H1 (cell line): ENCODE results near the gene HMGB4. TPM values are rescaled to one million over a fixed set of nuclear protein-coding genes. Genes with fewer than 3 reads are reported as not detected.

ENCODE experiments used
- CTCF ChIA-PET: fragments of 300-600 bp; sonication (Branson Sonifier 250); formaldehyde crosslinking; loops from one replicate; lab custom pipeline; 2021; ENCODE audit not compliant: partially characterized antibody; lab: Charles Lee
- POLR2A ChIA-PET: fragments of 300-600 bp; sonication (Branson Sonifier 250); formaldehyde crosslinking; loops from one replicate; lab custom pipeline; 2021; ENCODE audit warnings: inconsistent platforms; ENCODE audit not compliant: partially characterized antibody; lab: Charles Lee
- DNase-seq, 2 experiments: peaks; one replicate each; pipeline versions ENCODE4 v3.0.0 to v3.0.0-alpha.2; 2010 to 2022; ENCODE audit warnings: low spot score in 2 of 2, low read depth in 1 of 2, mixed read lengths in 1 of 2
- FAIRE-seq: peaks from 2 replicates; lab custom pipeline; 2011; peaks lifted over from hg19 to GRCh38; lab: Jason Lieb, UNC
- H2AFZ ChIP-seq: 2 replicates; pipeline ENCODE4 v1.8.1; 2012; ENCODE audit warnings: low read length, inconsistent platforms
- H2AK5ac ChIP-seq: 2 replicates; pipeline ENCODE4 v1.6.1; 2013; ENCODE audit warnings: low read depth, low read length
- H2BK120ac ChIP-seq: replicated peaks from 2 replicates; pipeline ENCODE3; 2013; ENCODE audit warnings: low read depth, low read length, inconsistent platforms
- H2BK12ac ChIP-seq: 2 replicates; pipeline ENCODE4 v1.6.1; 2013; ENCODE audit warnings: low read depth, low read length
- H2BK15ac ChIP-seq: 2 replicates; pipeline ENCODE4 v1.6.1; 2013; ENCODE audit warnings: low read length
- H2BK20ac ChIP-seq: 2 replicates; pipeline ENCODE4 v1.6.1; 2013; ENCODE audit warnings: low read length
- H2BK5ac ChIP-seq: 2 replicates; pipeline ENCODE4 v1.6.1; 2013; ENCODE audit warnings: low read depth, low read length
- H3K14ac ChIP-seq: 2 replicates; pipeline ENCODE4 v1.6.1; 2013; ENCODE audit warnings: inconsistent platforms; ENCODE audit not compliant: insufficient read length
- H3K18ac ChIP-seq: 2 replicates; pipeline ENCODE4 v1.6.1; 2013; ENCODE audit warnings: low read length; ENCODE audit errors: extremely low read depth
- H3K23ac ChIP-seq: 2 replicates; pipeline ENCODE4 v1.6.1; 2013; ENCODE audit warnings: inconsistent platforms; ENCODE audit not compliant: insufficient read length
- H3K23me2 ChIP-seq: 2 replicates; pipeline ENCODE4 v1.6.1; 2013; ENCODE audit warnings: low read depth, low read length
- H3K27ac ChIP-seq: 2 replicates; pipeline ENCODE4 v1.6.1; 2011; ENCODE audit warnings: low read depth, low read length, inconsistent platforms
- H3K27me3 ChIP-seq, 4 experiments: replicated peaks in 1 of 4; 1 replicate in 1 of 4; 2 replicates in 3 of 4; pipeline versions ENCODE4 v1.6.1 to v1.8.1; 2011 to 2013; ENCODE audit warnings: low read length in 3 of 4, mild to moderate bottlenecking in 3 of 4, inconsistent platforms in 2 of 4, mixed read lengths in 2 of 4, moderate library complexity in 1 of 4; ENCODE audit not compliant: control insufficient read depth in 3 of 4, insufficient read depth in 3 of 4; ENCODE audit errors: extremely low read depth in 1 of 4
- H3K36me3 ChIP-seq, 4 experiments: 2 replicates each; pipeline versions ENCODE4 v1.6.1 to v1.8.1; 2011 to 2013; ENCODE audit warnings: mild to moderate bottlenecking in 4 of 4, low read length in 3 of 4, moderate library complexity in 2 of 4, control low read depth in 1 of 4, inconsistent platforms in 1 of 4; ENCODE audit not compliant: insufficient read depth in 4 of 4, control insufficient read depth in 2 of 4
- H3K4ac ChIP-seq: replicated peaks from 2 replicates; pipeline ENCODE3; 2013; ENCODE audit warnings: low read length, low read depth, mixed read lengths, inconsistent platforms; ENCODE audit not compliant: insufficient read length
- H3K4me1 ChIP-seq, 4 experiments: replicated peaks in 1 of 4; 1 replicate in 1 of 4; 2 replicates in 3 of 4; pipeline versions ENCODE4 v1.6.1 to v1.8.1; 2011 to 2013; ENCODE audit warnings: low read length in 3 of 4, inconsistent platforms in 2 of 4, mixed read lengths in 1 of 4; ENCODE audit not compliant: insufficient read depth in 4 of 4, control insufficient read depth in 3 of 4
- H3K4me2 ChIP-seq, 2 experiments: 2 replicates each; pipeline versions ENCODE4 v1.6.1 to v1.8.1; 2011 to 2013; ENCODE audit warnings: low read depth in 2 of 2, low read length in 2 of 2, control low read depth in 1 of 2, inconsistent platforms in 1 of 2, mild to moderate bottlenecking in 1 of 2; ENCODE audit not compliant: insufficient read depth in 1 of 2
- H3K4me3 ChIP-seq, 4 experiments: fragments of 200-600, 300-600 bp in 1 of 4; sonication (generic), shearing (Covaris generic), sonication (Bioruptor Twin) in 1 of 4; 2 replicates each; pipeline versions ENCODE4 v1.5.1 to v1.8.1; 2011 to 2016; ENCODE audit warnings: low read length in 4 of 4, low read depth in 3 of 4, control low read depth in 2 of 4, inconsistent platforms in 2 of 4, mild to moderate bottlenecking in 2 of 4, mixed read lengths in 1 of 4, moderate library complexity in 1 of 4; ENCODE audit not compliant: insufficient read depth in 2 of 4; ENCODE audit errors: extremely low read depth in 1 of 4
- H3K56ac ChIP-seq: replicated peaks from 2 replicates; pipeline ENCODE3; 2013; ENCODE audit warnings: low read depth, mild to moderate bottlenecking, mixed read lengths, low read length, inconsistent platforms; ENCODE audit not compliant: insufficient read length
- H3K79me1 ChIP-seq: 2 replicates; pipeline ENCODE4 v1.6.1; 2013; ENCODE audit warnings: low read depth, low read length, control low read depth
- H3K79me2 ChIP-seq, 2 experiments: 2 replicates each; pipeline versions ENCODE4 v1.6.1 to v1.8.1; 2012 to 2013; ENCODE audit warnings: low read length in 2 of 2, mild to moderate bottlenecking in 2 of 2, inconsistent platforms in 1 of 2; ENCODE audit not compliant: insufficient read depth in 2 of 2, control insufficient read depth in 1 of 2
- H3K9ac ChIP-seq, 4 experiments: replicated peaks in 1 of 4; 1 replicate in 1 of 4; 2 replicates in 3 of 4; pipeline versions ENCODE4 v1.6.1 to v1.8.1; 2011 to 2013; ENCODE audit warnings: low read depth in 3 of 4, low read length in 3 of 4, control low read depth in 2 of 4, mild to moderate bottlenecking in 2 of 4, moderate library complexity in 2 of 4, inconsistent platforms in 1 of 4; ENCODE audit errors: extremely low read depth in 1 of 4
- H3K9me3 ChIP-seq, 2 experiments: 2 replicates each; pipeline versions ENCODE4 v1.6.1 to v1.8.1; 2012 to 2013; ENCODE audit warnings: mild to moderate bottlenecking in 2 of 2, moderate library complexity in 2 of 2, control low read depth in 1 of 2, inconsistent platforms in 1 of 2, low read depth in 1 of 2, low read length in 1 of 2, mixed read lengths in 1 of 2; ENCODE audit not compliant: insufficient read depth in 2 of 2
- H4K20me1 ChIP-seq, 2 experiments: replicated peaks in 1 of 2; 2 replicates each; pipeline versions ENCODE3 to v1.8.1; 2011 to 2013; ENCODE audit warnings: inconsistent platforms in 2 of 2, low read length in 2 of 2, mild to moderate bottlenecking in 1 of 2; ENCODE audit not compliant: insufficient read depth in 2 of 2, control insufficient read depth in 1 of 2
- H4K5ac ChIP-seq: 2 replicates; pipeline ENCODE4 v1.6.1; 2013; ENCODE audit warnings: low read length, low read depth, mixed read lengths, inconsistent platforms; ENCODE audit not compliant: insufficient read length
- H4K8ac ChIP-seq: 2 replicates; pipeline ENCODE4 v1.8.0; 2013; ENCODE audit warnings: mild to moderate bottlenecking, moderate library complexity, low read length, inconsistent platforms; ENCODE audit not compliant: insufficient read depth; ENCODE audit errors: extremely low read depth
- H4K91ac ChIP-seq: replicated peaks from 2 replicates; pipeline ENCODE3; 2013; ENCODE audit warnings: low read length, mixed read lengths, inconsistent platforms; ENCODE audit not compliant: insufficient read length
- E2F6 ChIP-seq: IDR thresholded peaks from 2 replicates; pipeline ENCODE4 v1.6.1; 2012; ENCODE audit warnings: inconsistent platforms
- WGBS, 2 experiments: shearing (Covaris generic) in 1 of 2; methylation state at CpG; one replicate each; pipeline versions ENCODE4 v1.1.6 to v1.1.7; 2013 to 2015; ENCODE audit warnings: low lambda C conversion rate in 2 of 2, mixed read lengths in 2 of 2, inconsistent platforms in 1 of 2, low coverage in 1 of 2, missing lambda C conversion rate in 1 of 2; ENCODE audit not compliant: insufficient replicate concordance in 2 of 2, insufficient coverage in 1 of 2, insufficient read length in 1 of 2; ENCODE audit errors: extremely low coverage in 1 of 2, missing lambda C conversion rate in 1 of 2; 5-methylcytosine and 5-hydroxymethylcytosine counted together
- polyA plus RNA-seq, 7 experiments: library from polyadenylated mRNA; depleted of rRNA in 3 of 7; stranded (reverse) in 5 of 7; unstranded in 2 of 7; fragments of >200 nt in 5 of 7; fragments of 200-250 nt in 2 of 7; gene quantifications; 1 replicate in 5 of 7; 2 replicates in 1 of 7; 4 replicates in 1 of 7; pipeline versions ENCODE4 v1.2.1 to v1.2.3, GENCODE V29; 2011 to 2013; ENCODE audit warnings: missing spikeins in 2 of 7, mixed read lengths in 2 of 7
- total RNA-seq: library from RNA; stranded (reverse); fragmentation: NEBNext Ultra II Directional; extraction: Animal tissue kit (Norgen Biotek cat#: 25700); gene quantifications from 2 replicates; pipeline ENCODE4 v1.2.1, GENCODE V29; 2021

Gene HMGB4
- total and polyA plus RNA-seq, 2 of the 8 experiments (the other 6 are each of a cell fraction or from before 2014, with no cell fraction given) = not detected

- ChIA-PET POLR2A (interaction anchor here (1.6 kb wide), 1 partner anchor 12 kb away, joined by 3 read pairs; no protein-coding TSS in a partner anchor), CTCF (no interaction called here)
These were observed 14.7 kb upstream of the HMGB4 start for GRCh38 chr1:33849211-33849610.

More at GRCh38 chr1:33849211-33849610, 14.7 kb upstream of the HMGB4 start:
- no peaks in the 10 kb centered on the region for H3K27me3 ChIP-seq
- TF ChIP-seq E2F6 = no peak
- TF ChIP-seq, all 59 proteins: peak for 0
- no peak overlapping the region for H4K5ac ChIP-seq
- no peak overlapping the region for H3K56ac ChIP-seq
- DNase-seq (no peak), FAIRE-seq (no peak)
- H3K4me2 ChIP-seq = peak overlapping the region in 1 of 2 experiments; percentile 35; a peak in 2 of 4 replicates
- no peak overlapping the region for H3K4ac ChIP-seq
- H4K20me1 ChIP-seq = peaks cover 1 to 2% of the 10 kb centered on the region in 2 experiments
- no peak overlapping the region; the same call in 1 of the 2 replicates for H2AK5ac ChIP-seq
- H3K4me3 ChIP-seq = no peak overlapping the region
- no peak overlapping the region for H3K27ac ChIP-seq
- H2BK15ac ChIP-seq = no peak overlapping the region
- peaks cover 4 to 36% (median 11%) of the 10 kb centered on the region in 4 experiments for H3K4me1 ChIP-seq
- peak overlapping the region; percentile 44; the same call in 1 of the 2 replicates for H2BK5ac ChIP-seq
- H3K9me3 ChIP-seq = no peaks in the 10 kb centered on the region
- no peak overlapping the region for H3K14ac ChIP-seq
- H3K23me2 ChIP-seq = 0 out of 2 replicates have a peak, but pooled peaks cover 1% of the 10 kb centered on the region
- peaks cover 0 to 2% (median 0%) of the 10 kb centered on the region in 4 experiments; a peak in 2 of 8 replicates for H3K36me3 ChIP-seq
- whole genome bisulfite sequencing, 2 experiments = 93% methylated on average over 1 of the region's 1 CpG; no CpG with 5 or more reads in 1 of the 2 experiments
- H3K23ac ChIP-seq = no peak overlapping the region
- H2BK20ac ChIP-seq = no peak overlapping the region
- H2BK120ac ChIP-seq = no peak overlapping the region
- no peaks in the 10 kb centered on the region for H3K79me1 ChIP-seq
- no peak overlapping the region for H2BK12ac ChIP-seq
- no peaks in the 10 kb centered on the region for H3K79me2 ChIP-seq
- H2AFZ ChIP-seq = no peak overlapping the region
- no peak overlapping the region for H3K9ac ChIP-seq
- no peak overlapping the region for H4K8ac ChIP-seq
- H3K18ac ChIP-seq = 0 out of 2 replicates have a peak overlapping the region, but pooled peaks have one; percentile 48
- H4K91ac ChIP-seq = no peak overlapping the region
